Adrenal gland (tissue), 12 donors: ENCODE results near the gene ATP4A. TPM values are rescaled to one million over a fixed set of nuclear protein-coding genes. Genes with fewer than 3 reads are reported as not detected.

ENCODE experiments used
- DNase-seq, 7 donors: peaks; one replicate each; pipeline ENCODE4 v3.0.0-alpha.2; 2019 to 2020
- H3K27ac ChIP-seq, 5 donors: fragments of 200-600 bp; sonication (generic) in 4 of 5; 1 replicate in 3 of 5; 2 replicates in 2 of 5; pipeline versions ENCODE4 v1.5.1 to v1.8.0; 2016 to 2020; ENCODE audit warnings: mild to moderate bottlenecking in 1 of 5
- H3K27me3 ChIP-seq: fragments of 200-600 bp; 2 replicates; pipeline ENCODE4 v1.8.0; 2021
- H3K36me3 ChIP-seq, 2 donors: fragments of 200-600 bp; replicated peaks in 1 of 2; 1 replicate in 1 of 2; 2 replicates in 1 of 2; pipeline versions ENCODE4 v1.5.1 to v1.8.0; 2018 to 2022
- H3K4me1 ChIP-seq, 2 donors: fragments of 200-600 bp; replicated peaks in 1 of 2; 1 replicate in 1 of 2; 2 replicates in 1 of 2; pipeline versions ENCODE4 v1.5.1 to v1.8.0; 2018 to 2021
- H3K4me3 ChIP-seq, 4 donors: fragments of 200-600 bp; sonication (generic) in 3 of 4; one replicate each; pipeline ENCODE4 v1.5.1; 2016 to 2018
- H3K9me3 ChIP-seq, 3 donors: fragments of 200-600 bp; sonication (generic) in 1 of 3; replicated peaks in 1 of 3; 1 replicate in 2 of 3; 2 replicates in 1 of 3; pipeline versions ENCODE4 v1.5.1 to v1.8.0; 2016 to 2021
- POLR2A ChIP-seq, 2 donors: fragments of 450-650 bp; IDR thresholded peaks; one replicate each; pipeline ENCODE4 v1.6.1; 2017; ENCODE audit warnings: antibody characterized with exemption in 2 of 2, mild to moderate bottlenecking in 2 of 2, moderate library complexity in 1 of 2
- WGBS, 4 donors: extraction: QIAGEN DNeasy Blood & Tissue Kit in 2 of 4; methylation state at CpG; one replicate each; pipeline versions ENCODE4 v1.1.5 to v1.1.7; 2013 to 2017; 5-methylcytosine and 5-hydroxymethylcytosine counted together
- intact Hi-C, 2 donors: fragments of 100-400 bp; cut with DNase I; formaldehyde crosslinking; loops; one replicate each; pipeline versions ENCODE4 v1.14.1 to v1.15.0; 2022 to 2023
- polyA plus RNA-seq, 3 donors: library from polyadenylated mRNA; stranded (reverse); fragments of 200-250 nt in 2 of 3; fragments of 350-450 nt in 1 of 3; fragmentation: Illumina TruSeq in 1 of 3; extraction: RNeasy Lipid Tissue Mini Kit (QIAGEN cat#74804) in 1 of 3; gene quantifications; one replicate each; pipeline ENCODE4 v1.2.3, GENCODE V29; 2013 to 2014
- total RNA-seq, 9 donors: library from RNA; depleted of rRNA in 4 of 9; stranded (reverse); fragments of >200 nt in 4 of 9; fragments of 120-200 nt in 1 of 9; fragmentation: NEBNext Ultra II Directional in 1 of 9; extraction: Animal tissue kit (Norgen Biotek cat#: 25700) in 1 of 9; gene quantifications; one replicate each; pipeline versions ENCODE4 v1.1.0 to v1.2.4, GENCODE V29; 2013 to 2023
- TF ChIP-seq, protein P1 (sequence below), 6 experiments: fragments of 450-650 bp in 4 of 6; fragments of 200-600 bp in 2 of 6; sonication (generic) in 1 of 6; IDR thresholded peaks; 1 replicate in 5 of 6; 2 replicates in 1 of 6; pipeline versions ENCODE4 v1.5.1 to v1.8.0; 2016 to 2021; ENCODE audit warnings: antibody characterized with exemption in 6 of 6, mild to moderate bottlenecking in 2 of 6, moderate library complexity in 1 of 6
- donor health status: healthy with polysubstance abuse.
- donor health status: Bipolar disorder and iron deficiency.
- donor health status: DM: yes; HTN: yes; CAD: no.
- donor health status: DM: no; HTN: no; CAD: no.
- donor health status: DM: no; HTN: no; CAD: no.
- donor health status: DM: yes; HTN: yes; CAD: no.

The ATP4A gene
- total and polyA plus RNA-seq, 12 donors = 2.2 to 63.5 (median 7.5) TPM

DNA sequence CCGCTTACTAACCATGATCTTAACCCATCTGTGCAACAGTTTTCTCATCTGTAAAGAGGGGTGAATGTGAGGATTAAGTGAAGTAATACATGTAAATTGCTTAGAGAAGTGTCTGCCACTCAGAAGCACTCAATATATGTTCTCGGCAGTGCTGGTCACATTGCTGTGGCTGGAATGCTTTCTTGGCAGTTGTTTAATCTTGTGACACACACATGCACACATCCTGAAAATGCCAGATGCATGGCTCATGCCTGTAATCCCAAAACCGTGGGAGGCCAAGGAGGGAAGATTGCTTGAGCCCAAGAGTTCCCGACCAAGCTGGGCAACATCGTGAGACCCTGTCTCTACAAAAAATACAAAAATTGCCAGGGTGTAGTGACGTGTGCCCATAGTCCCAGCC lies 45.1 kb downstream of the ATP4A start:
- H3K27ac ChIP-seq = no peak overlapping the region
- no peaks in the 10 kb centered on the region for H3K9me3 ChIP-seq
- 67 to 78% (median 73%) methylated on average over 6 of the region's 6 CpGs for WGBS, 4 donors
- H3K36me3 ChIP-seq = no peaks in the 10 kb centered on the region
- no peaks in the 10 kb centered on the region for H3K4me1 ChIP-seq
- H3K27me3 ChIP-seq = no peaks in the 10 kb centered on the region
- no peak for DNase-seq
- intact Hi-C loops = no loop called here
- TF ChIP-seq, protein P1, sequence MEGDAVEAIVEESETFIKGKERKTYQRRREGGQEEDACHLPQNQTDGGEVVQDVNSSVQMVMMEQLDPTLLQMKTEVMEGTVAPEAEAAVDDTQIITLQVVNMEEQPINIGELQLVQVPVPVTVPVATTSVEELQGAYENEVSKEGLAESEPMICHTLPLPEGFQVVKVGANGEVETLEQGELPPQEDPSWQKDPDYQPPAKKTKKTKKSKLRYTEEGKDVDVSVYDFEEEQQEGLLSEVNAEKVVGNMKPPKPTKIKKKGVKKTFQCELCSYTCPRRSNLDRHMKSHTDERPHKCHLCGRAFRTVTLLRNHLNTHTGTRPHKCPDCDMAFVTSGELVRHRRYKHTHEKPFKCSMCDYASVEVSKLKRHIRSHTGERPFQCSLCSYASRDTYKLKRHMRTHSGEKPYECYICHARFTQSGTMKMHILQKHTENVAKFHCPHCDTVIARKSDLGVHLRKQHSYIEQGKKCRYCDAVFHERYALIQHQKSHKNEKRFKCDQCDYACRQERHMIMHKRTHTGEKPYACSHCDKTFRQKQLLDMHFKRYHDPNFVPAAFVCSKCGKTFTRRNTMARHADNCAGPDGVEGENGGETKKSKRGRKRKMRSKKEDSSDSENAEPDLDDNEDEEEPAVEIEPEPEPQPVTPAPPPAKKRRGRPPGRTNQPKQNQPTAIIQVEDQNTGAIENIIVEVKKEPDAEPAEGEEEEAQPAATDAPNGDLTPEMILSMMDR (IDR thresholded peaks at IDR 0.05) = no peak
- no peak for TF ChIP-seq POLR2A (IDR thresholded peaks at IDR 0.05)
- H3K4me3 ChIP-seq = no peak overlapping the region

DNA sequence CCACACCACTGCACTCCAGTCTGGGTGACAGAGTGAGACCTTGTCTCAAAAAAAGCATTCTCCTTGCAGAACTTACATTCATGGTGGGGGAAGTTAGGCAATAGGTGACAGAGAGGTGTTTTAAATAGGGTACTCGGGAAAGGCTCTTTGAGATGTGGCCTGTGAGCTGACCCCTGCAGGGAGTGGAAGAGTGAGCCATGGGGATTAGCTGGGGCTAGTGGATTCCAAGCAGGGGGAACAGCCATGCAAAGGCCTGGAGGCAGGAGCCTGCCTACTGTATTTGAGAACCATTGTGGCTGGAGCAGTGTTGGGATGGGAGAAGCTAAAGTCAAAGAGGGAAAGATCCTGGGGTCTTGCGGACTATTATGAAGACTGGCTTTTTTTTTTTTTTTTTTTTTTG lies 46.1 kb downstream of the ATP4A start:
- H3K27ac ChIP-seq = no peak overlapping the region
- no peak overlapping the region for H3K4me3 ChIP-seq
- no peak for TF ChIP-seq POLR2A (IDR thresholded peaks at IDR 0.05)
- TF ChIP-seq, protein P1 (IDR thresholded peaks at IDR 0.05) = no peak
- intact Hi-C loops = no loop called here
- no peaks in the 10 kb centered on the region for H3K9me3 ChIP-seq
- H3K4me1 ChIP-seq = no peaks in the 10 kb centered on the region
- no peaks in the 10 kb centered on the region for H3K36me3 ChIP-seq
- no peaks in the 10 kb centered on the region for H3K27me3 ChIP-seq
- DNase-seq = no peak
- 83 to 93% (median 88%) methylated on average over 2 of the region's 2 CpGs for WGBS, 4 donors

DNA sequence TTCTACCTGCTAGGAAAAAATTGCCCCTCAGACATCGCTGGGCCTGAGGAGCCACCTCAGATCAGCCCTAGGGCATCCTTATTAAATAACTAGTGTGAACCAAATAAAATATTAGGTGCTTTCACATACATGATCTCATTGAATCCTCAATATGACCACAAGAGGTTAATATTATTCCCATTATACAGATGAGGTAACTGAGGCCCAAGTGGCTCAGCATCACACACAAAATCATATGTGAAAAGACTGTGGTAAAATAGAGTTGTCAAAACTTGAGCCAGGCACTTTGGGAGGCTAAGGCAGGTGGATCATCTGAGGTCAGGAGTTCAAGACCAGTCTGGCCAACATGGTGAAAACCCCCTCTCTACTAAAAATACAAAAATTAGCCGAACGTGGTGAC lies 47.1 kb downstream of the ATP4A start:
- no peak for TF ChIP-seq POLR2A (IDR thresholded peaks at IDR 0.05)
- TF ChIP-seq, protein P1 (IDR thresholded peaks at IDR 0.05) = no peak
- DNase-seq = no peak
- H3K27me3 ChIP-seq = no peaks in the 10 kb centered on the region
- no peaks in the 10 kb centered on the region for H3K36me3 ChIP-seq
- no peaks in the 10 kb centered on the region for H3K4me1 ChIP-seq
- no peak overlapping the region for H3K4me3 ChIP-seq
- 76 to 86% (median 80%) methylated on average over 3 of the region's 3 CpGs for WGBS, 4 donors
- H3K27ac ChIP-seq = no peak overlapping the region
- intact Hi-C loops = no loop called here
- no peaks in the 10 kb centered on the region for H3K9me3 ChIP-seq

DNA sequence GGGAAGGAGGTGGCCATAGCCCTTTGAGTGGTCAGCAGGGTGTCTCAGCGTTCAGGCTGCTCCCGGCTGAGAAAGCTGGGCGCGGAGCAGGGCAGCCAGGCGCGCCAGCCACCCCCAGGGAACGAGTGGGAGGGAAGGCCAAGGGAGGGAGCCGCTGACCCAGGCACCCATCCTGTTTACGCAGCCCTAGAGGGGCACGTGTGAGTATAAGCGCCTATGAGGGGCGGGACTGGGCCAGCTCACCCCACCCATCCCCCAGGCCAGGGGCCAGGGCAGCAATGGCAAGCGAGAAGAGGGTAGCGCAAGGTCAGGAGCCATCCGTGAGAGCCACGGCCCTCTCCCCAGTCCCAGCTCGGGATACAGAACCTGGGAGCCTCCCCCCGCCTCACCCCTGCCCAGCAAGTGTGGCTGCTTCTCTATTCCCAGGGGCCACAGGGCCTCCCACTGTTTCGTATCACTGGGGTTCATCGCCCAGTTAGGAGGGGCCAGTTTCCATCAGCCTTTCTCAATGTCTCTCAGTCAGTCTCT lies 49.1 kb downstream of the ATP4A start:
- no peaks in the 10 kb centered on the region for H3K9me3 ChIP-seq
- no peak for TF ChIP-seq POLR2A (IDR thresholded peaks at IDR 0.05)
- TF ChIP-seq, protein P1 (IDR thresholded peaks at IDR 0.05) = no peak
- H3K27ac ChIP-seq = no peak overlapping the region
- H3K4me3 ChIP-seq = no peak overlapping the region
- DNase-seq = no peak
- peaks cover 5 to 10% of the 10 kb centered on the region in 2 donors for H3K4me1 ChIP-seq
- intact Hi-C loops = no loop called here
- WGBS, 4 donors = 22 to 55% (median 25%) methylated on average over 6 to 20 of the region's 20 CpGs
- H3K36me3 ChIP-seq = no peaks in the 10 kb centered on the region
- H3K27me3 ChIP-seq = peaks cover 3% of the 10 kb centered on the region
